AG04449 (cell line): ENCODE measurements around the gene RNF220.
"Not testable (repeated sequence)": the region's sequence is repeated elsewhere in the genome, so short reads cannot be mapped to it uniquely, and the experiment has no call there.

Source experiments
- CTCF ChIA-PET: fragments of 350-600 bp; formaldehyde crosslinking; extraction: SDS; loops from one replicate; lab custom pipeline; 2021; ENCODE audit warnings: antibody characterized with exemption; lab: Yijun Ruan, JAX
- POLR2A ChIA-PET: fragments of 400-600, 350-600 bp; formaldehyde crosslinking; extraction: SDS; loops from one replicate; lab custom pipeline; 2020; ENCODE audit warnings: antibody characterized with exemption, inconsistent platforms; lab: Yijun Ruan, JAX
- DNase-seq: peaks from one replicate; pipeline ENCODE4 v3.0.0-alpha.2; 2010; ENCODE audit warnings: low read depth, low spot score
- H3K4me3 ChIP-seq: 2 replicates; pipeline ENCODE4 v1.5.1; 2011; ENCODE audit warnings: low read depth, mild to moderate bottlenecking, control low read depth, low read length
- TF ChIP-seq, protein P1 (sequence below): IDR thresholded peaks from one replicate; pipeline ENCODE4 v1.5.1; 2011; ENCODE audit warnings: mild to moderate bottlenecking, moderate library complexity, low read length, control low read depth, inconsistent platforms; ENCODE audit not compliant: insufficient read depth; ENCODE audit errors: missing control alignments

Gene RNF220

DNA sequence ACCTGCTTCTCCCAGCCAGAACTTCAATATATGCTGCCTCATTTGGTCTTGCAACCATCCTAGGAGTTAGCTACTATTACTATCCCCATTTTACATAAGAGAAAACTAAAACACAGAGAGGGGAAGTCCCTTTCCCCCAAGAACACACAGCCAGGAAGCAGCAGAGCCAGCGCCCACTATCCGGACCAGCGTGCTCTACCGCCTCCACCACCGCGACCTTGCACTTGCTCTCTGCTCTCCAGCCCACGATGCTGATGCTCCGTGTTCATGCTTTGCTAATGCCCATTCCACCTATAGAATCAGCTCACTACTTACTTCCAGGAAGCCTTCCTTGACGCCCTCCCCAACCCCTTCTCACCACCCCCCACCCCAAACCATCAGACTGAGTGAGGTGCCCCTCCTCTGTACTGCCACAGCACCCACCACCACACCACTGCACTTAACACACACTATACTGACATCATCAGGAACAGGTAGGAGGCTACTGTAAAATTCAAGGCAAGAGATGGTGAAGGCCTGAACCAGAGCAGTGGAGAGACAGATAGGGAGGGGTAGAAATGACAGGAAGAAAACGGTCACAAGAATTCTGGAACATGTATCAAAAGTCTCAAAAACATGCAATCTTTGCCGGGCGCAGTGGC is 259.8 kb downstream of the RNF220 start:
- H3K4me3 ChIP-seq = no peak overlapping the region
- ChIA-PET CTCF (interaction anchor here (1.1 to 5.3 kb wide), 4 partner anchors 9 to 55 kb away, joined by 4 to 48 read pairs (median 12); partner anchors contain the start of genes ARMH1 and TMEM53), POLR2A (interaction anchor here (0.7 kb wide), 1 partner anchor 346 kb away, joined by 3 read pairs; no protein-coding TSS in a partner anchor)
- TF ChIP-seq, protein P1, sequence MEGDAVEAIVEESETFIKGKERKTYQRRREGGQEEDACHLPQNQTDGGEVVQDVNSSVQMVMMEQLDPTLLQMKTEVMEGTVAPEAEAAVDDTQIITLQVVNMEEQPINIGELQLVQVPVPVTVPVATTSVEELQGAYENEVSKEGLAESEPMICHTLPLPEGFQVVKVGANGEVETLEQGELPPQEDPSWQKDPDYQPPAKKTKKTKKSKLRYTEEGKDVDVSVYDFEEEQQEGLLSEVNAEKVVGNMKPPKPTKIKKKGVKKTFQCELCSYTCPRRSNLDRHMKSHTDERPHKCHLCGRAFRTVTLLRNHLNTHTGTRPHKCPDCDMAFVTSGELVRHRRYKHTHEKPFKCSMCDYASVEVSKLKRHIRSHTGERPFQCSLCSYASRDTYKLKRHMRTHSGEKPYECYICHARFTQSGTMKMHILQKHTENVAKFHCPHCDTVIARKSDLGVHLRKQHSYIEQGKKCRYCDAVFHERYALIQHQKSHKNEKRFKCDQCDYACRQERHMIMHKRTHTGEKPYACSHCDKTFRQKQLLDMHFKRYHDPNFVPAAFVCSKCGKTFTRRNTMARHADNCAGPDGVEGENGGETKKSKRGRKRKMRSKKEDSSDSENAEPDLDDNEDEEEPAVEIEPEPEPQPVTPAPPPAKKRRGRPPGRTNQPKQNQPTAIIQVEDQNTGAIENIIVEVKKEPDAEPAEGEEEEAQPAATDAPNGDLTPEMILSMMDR = no peak
- DNase-seq = no peak

DNA sequence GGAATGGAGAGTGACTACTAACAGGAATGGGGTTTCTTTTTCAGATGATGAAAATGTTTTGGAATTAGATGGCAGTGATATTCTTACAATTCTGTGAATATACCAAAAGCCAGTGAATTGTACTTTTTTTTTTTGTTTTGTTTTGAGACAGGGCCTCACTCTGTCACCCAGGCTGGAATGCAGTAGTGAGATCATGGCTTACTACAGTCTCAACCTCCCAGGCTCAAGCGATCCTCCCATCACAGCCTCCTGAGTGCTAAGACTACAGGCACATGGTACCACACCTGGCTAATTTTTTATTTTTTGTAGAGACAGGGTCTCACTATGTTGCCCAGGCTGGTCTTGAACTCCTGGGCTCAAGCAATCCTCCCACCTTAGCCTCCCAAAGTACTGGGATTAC is 261.7 kb downstream of the RNF220 start:
- DNase-seq, H3K4me3 ChIP-seq, POLR2A ChIA-PET, CTCF ChIA-PET: not testable (repeated sequence)

DNA sequence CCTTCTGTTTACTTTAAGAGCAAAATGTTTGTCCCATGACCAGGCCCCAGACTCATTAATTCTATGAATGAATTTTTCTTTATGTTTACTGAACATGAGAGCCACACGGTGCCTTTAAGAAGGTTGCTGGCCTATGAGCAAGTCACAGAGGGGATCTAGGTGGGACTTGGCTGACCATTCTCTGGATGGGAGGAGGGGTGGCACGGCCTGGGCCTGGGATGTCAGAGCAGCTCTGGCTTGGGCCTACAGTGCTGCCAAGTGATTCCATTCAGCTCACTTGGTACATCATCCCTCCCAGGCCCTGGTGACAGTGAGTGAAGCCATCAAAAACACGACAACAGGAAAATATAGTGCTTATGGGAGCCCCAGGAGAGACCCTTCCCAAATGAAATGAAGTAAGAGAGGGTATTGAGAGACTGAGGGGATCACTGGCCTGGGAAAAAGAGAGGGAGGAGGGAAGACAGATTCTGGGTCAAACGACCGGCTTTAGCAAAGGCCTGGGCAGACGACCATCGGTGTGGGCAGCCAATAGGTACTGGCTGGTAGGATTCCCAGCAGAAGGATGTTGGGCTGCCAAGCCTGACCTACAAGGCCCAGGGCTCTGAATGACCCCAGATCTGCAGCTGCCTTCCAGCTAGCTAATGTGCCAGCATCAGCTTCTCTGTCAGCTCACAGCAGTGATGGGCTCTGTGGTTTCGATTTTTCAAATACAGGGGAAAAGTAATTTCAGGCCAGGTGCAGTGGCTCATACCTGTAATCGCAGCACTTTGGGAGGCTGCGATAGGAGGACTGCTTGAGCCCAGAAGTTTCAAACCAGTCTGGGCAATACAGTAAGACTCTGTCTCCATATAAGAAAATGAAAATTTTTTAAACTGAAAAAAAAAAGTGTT is 265.9 kb downstream of the RNF220 start:
- CTCF ChIA-PET = interaction anchor here (0.8 to 6.5 kb wide), 3 partner anchors 15 to 19 kb away, joined by 3 to 44 read pairs (median 6); no protein-coding TSS in a partner anchor
- no peak for DNase-seq
- no peak overlapping the region for H3K4me3 ChIP-seq
- TF ChIP-seq, protein P1 = no peak
- POLR2A ChIA-PET = interaction anchor here (0.7 kb wide), 1 partner anchor 30 kb away, joined by 3 read pairs; no protein-coding TSS in a partner anchor

DNA sequence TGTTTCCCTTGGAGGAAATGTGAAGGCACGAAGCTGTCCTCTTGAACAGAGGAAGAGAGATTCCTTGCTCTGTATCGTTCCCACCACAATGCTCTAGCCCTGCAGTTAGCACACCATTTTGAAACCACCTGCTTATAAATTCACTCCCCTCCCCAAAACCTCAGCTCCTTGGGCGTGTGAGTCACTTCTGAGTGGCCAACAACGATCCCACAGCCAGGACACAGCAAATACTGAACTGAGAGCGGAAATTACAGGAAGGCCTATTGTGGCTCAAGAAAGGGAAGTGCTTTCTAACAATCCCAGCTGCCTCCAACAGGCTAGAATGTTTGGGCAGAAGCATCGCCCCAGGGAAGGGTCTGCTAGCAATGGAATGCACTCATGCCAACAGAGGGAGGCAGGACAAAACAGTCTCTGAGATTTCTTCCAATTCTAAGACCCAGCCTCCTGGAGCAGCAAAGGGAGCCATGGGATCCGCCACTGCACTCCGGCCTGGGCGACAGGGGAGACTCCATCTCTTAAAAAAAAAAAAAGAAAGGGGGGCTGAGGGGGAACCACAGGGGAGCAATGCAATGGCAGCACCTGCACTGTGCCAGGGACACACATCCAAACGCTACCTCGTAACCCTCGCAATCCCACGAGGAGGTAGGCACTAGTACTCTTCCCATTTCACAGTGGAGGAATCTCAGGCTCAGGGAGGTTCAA is 267.4 kb downstream of the RNF220 start:
- H3K4me3 ChIP-seq = no peak overlapping the region
- POLR2A ChIA-PET = no interaction called here
- DNase-seq = no peak
- TF ChIP-seq, protein P1 = no peak
- CTCF ChIA-PET = interaction anchor here (0.8 to 6.5 kb wide), 4 partner anchors 12 to 20 kb away, joined by 3 to 44 read pairs (median 5); no protein-coding TSS in a partner anchor

DNA sequence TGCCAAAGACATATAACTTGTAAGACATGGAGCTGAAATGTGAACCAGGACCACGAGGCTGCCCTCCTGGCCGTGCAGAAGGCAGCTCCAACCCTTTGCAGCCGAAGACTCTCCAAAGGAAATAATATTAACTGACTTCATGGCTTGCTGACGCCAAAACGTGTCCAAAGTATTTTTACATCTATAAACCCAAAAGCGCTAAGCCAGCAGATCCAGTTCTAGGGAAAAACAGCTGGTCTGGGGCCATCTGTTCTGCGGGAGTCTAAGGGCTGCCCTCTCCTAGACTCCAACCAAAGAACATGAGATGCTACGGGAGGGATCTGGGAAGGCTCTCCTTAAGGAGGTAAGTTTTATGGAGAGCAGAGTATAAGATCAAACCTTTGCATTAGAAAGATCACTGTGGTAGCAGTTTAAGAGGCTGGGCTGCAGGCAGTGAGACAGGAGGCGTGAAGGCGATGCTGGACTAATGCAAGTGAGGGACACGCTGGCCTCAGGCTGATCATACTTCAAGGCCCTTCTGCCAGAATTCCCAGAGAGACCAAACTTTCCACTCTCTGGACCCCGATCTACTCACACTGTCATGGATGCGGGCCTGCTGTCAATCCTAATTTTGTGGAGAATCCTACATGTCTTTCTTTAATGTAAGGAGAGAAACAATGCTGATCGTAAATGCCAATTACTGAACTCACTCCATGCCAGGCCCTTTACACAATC is 268.1 kb downstream of the RNF220 start:
- DNase-seq = no peak
- H3K4me3 ChIP-seq = peak overlapping the region; percentile 90
- TF ChIP-seq, protein P1 = no peak
- CTCF ChIA-PET = interaction anchor here (1.1 to 6.5 kb wide), 5 partner anchors 17 to 63 kb away, joined by 4 to 44 read pairs (median 6); partner anchors contain the start of gene RNU5D-1
- POLR2A ChIA-PET = interaction anchor here (0.6 to 1.1 kb wide), 2 partner anchors 33 to 949 kb away, joined by 3 to 5 read pairs; no protein-coding TSS in a partner anchor

DNA sequence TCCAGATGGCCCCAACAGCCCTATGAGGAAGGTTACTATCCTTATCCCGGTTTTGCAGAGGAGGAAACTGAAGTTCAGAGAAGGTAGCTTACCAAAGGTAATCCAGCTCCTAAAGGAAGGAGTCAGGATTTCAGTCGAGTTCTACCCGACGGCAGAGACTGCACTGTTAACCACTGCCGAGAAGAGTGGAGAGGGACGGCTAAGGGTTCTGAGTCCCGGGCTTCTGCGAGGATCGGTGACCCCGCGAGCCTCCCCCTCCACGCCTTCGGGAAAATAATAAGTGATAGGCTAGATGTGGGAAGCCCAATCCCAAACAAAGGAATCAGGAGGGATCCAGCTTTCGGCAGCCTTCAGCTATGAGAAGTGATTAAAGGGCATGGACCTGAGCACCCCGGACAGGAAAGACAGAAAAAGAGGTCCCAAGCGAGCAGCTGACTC is 268.6 kb downstream of the RNF220 start:
- TF ChIP-seq, protein P1 = no peak
- CTCF ChIA-PET = interaction anchor here (0.8 to 6.5 kb wide), 6 partner anchors 8 to 63 kb away, joined by 4 to 44 read pairs (median 5); partner anchors contain the start of gene RNU5D-1
- DNase-seq = no peak
- peak overlapping the region; percentile 90 for H3K4me3 ChIP-seq
- POLR2A ChIA-PET = interaction anchor here (0.6 to 1.4 kb wide), 3 partner anchors 33 to 950 kb away, joined by 3 to 7 read pairs (median 5); no protein-coding TSS in a partner anchor
